Gastroesophageal sphincter (tissue), 4 donors: Measurements from ENCODE around the gene FES. TPM values are rescaled to one million over a fixed set of nuclear protein-coding genes. Genes with fewer than 3 reads are reported as not detected.
A peak's percentile ranks its signal among the peaks of the same experiment; 100 is the strongest.

Experiments
- ATAC-seq: fragments of 150-250 bp; one replicate; pipeline ENCODE4 v1.9.1; 2016; ENCODE audit warnings: mild to moderate bottlenecking, moderate library complexity
- H3K27ac ChIP-seq, 4 donors: fragments of 200-600 bp; sonication (generic) in 3 of 4; 1 replicate in 3 of 4; 2 replicates in 1 of 4; pipeline ENCODE4 v1.5.1; 2016 to 2019
- H3K27me3 ChIP-seq: fragments of 200-600 bp; sonication (generic); one replicate; pipeline ENCODE4 v1.5.1; 2019
- H3K36me3 ChIP-seq, 2 donors: fragments of 200-600 bp; sonication (generic); one replicate each; pipeline ENCODE4 v1.5.1; 2019; ENCODE audit warnings: control low read depth in 1 of 2
- H3K4me1 ChIP-seq, 3 donors: fragments of 200-600 bp; sonication (generic); 1 replicate in 2 of 3; 2 replicates in 1 of 3; pipeline ENCODE4 v1.5.1; 2016 to 2019; ENCODE audit warnings: control low read depth in 2 of 3
- H3K4me3 ChIP-seq, 2 donors: fragments of 200-600 bp; sonication (generic); one replicate each; pipeline ENCODE4 v1.5.1; 2019; ENCODE audit warnings: mild to moderate bottlenecking in 1 of 2, moderate library complexity in 1 of 2
- H3K9me3 ChIP-seq, 3 donors: fragments of 200-600 bp; sonication (generic); one replicate each; pipeline ENCODE4 v1.5.1; 2017 to 2019; ENCODE audit warnings: control low read depth in 2 of 3
- EP300 ChIP-seq: sonication (generic); formaldehyde crosslinking; IDR thresholded peaks from one replicate; pipeline ENCODE4 v1.6.1; 2017; ENCODE audit warnings: antibody characterized with exemption, mild to moderate bottlenecking
- POLR2A ChIP-seq, 2 donors: fragments of 450-650 bp; IDR thresholded peaks; one replicate each; pipeline ENCODE4 v1.6.1; 2017; ENCODE audit warnings: antibody characterized with exemption in 2 of 2, mild to moderate bottlenecking in 2 of 2, moderate library complexity in 1 of 2
- POLR2AphosphoS5 ChIP-seq: sonication (generic); formaldehyde crosslinking; IDR thresholded peaks from one replicate; pipeline ENCODE4 v1.6.1; 2017; ENCODE audit warnings: antibody characterized with exemption
- WGBS, 2 donors: methylation state at CpG; one replicate each; pipeline ENCODE4 v1.1.5; 2018; ENCODE audit warnings: low coverage in 1 of 2; 5-methylcytosine and 5-hydroxymethylcytosine counted together
- total RNA-seq, 4 donors: library from RNA; depleted of rRNA; stranded (reverse); fragments of >200 nt; gene quantifications; one replicate each; pipeline ENCODE4 v1.1.0, GENCODE V29; 2016
- TF ChIP-seq, protein P1 (sequence below), 4 experiments: fragments of 200-600 bp in 2 of 4; fragments of 450-650 bp in 2 of 4; sonication (generic) in 1 of 4; IDR thresholded peaks; one replicate each; pipeline ENCODE4 v1.5.1; 2017 to 2019; ENCODE audit warnings: antibody characterized with exemption in 4 of 4, mild to moderate bottlenecking in 2 of 4, moderate library complexity in 2 of 4

Gene FES
- total RNA-seq, 4 donors from 2014 or later: 40.1 to 70.4 (median 43.5) TPM

DNA sequence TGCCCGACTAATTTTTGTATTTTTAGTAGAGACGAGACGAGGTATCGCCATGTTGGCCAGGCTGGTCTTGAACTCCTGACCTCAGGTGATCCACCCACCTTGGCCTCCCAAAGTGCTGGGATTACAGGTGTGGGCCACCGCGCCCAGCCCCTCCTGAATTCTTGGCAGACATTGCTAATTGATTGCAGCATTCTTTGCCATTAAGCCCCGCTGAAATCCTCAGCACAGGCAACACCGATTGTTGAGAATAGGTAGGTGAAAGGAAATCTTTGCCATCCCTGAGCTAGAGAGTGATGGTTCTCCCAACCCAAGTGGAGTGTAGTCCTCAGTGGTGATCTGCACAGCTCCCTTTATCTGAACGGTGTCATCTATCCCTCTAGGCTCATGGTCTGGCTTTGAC, 20.4 kb downstream of the FES start:
- TF ChIP-seq EP300 (no peak), POLR2AphosphoS5 (no peak), POLR2A (IDR thresholded peaks at IDR 0.05) (no peak)
- TF ChIP-seq, protein P1, sequence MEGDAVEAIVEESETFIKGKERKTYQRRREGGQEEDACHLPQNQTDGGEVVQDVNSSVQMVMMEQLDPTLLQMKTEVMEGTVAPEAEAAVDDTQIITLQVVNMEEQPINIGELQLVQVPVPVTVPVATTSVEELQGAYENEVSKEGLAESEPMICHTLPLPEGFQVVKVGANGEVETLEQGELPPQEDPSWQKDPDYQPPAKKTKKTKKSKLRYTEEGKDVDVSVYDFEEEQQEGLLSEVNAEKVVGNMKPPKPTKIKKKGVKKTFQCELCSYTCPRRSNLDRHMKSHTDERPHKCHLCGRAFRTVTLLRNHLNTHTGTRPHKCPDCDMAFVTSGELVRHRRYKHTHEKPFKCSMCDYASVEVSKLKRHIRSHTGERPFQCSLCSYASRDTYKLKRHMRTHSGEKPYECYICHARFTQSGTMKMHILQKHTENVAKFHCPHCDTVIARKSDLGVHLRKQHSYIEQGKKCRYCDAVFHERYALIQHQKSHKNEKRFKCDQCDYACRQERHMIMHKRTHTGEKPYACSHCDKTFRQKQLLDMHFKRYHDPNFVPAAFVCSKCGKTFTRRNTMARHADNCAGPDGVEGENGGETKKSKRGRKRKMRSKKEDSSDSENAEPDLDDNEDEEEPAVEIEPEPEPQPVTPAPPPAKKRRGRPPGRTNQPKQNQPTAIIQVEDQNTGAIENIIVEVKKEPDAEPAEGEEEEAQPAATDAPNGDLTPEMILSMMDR (IDR thresholded peaks at IDR 0.05): no peak
- H3K27ac ChIP-seq: no peak overlapping the region
- H3K27me3 ChIP-seq: no peaks in the 10 kb centered on the region
- 79 to 80% methylated on average over 1 to 5 of the region's 9 CpGs for WGBS, 2 donors
- ATAC-seq: no peak
- H3K4me3 ChIP-seq: no peak overlapping the region
- H3K9me3 ChIP-seq: no peaks in the 10 kb centered on the region
- H3K4me1 ChIP-seq: peaks cover 0 to 69% (median 8%) of the 10 kb centered on the region in 3 donors
- peaks cover 0 to 51% of the 10 kb centered on the region in 2 donors for H3K36me3 ChIP-seq

DNA sequence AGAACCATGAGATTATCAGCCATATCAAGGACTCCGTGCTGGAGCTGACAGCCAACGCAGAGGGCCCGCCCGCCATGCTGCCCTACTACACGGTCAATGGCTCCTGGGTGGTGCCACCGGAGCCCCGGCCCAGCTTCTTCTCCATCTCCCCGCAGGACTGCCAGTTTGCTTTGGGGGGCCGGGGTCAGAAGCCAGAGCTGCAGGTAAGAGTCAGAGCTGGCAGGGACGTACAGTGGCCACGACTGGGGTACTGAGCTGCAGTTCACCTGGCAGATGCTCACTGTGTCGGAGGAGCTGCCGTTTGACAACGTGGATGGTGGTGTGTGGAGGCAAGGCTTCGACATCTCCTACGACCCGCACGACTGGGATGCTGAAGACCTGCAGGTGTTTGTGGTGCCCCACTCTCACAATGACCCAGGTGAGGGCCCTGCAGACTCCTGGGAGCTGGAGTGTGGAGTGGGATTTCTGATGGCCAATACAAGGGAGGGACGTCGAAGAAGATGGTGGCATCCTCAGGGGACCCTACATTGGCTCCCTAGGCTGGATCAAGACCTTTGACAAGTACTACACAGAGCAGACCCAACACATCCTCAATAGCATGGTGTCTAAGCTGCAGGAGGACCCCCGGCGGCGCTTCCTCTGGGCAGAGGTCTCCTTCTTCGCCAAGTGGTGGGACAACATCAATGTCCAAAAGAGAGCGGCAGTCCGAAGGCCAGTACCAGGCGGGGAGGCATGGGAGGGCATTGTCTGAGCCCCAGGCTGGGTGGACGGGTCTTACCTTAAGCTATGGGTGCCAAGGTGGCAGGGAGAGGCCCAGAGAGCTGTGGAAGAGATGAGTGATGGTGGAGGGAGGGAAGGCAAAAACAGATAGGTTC, 21.2 kb downstream of the FES start:
- no peak for ATAC-seq
- Histone ChIP-seq H3K9me3 (no peaks in the 10 kb centered on the region), H3K4me3 (no peak overlapping the region), H3K27ac (no peak overlapping the region), H3K4me1 (peaks cover 0 to 69% (median 8%) of the 10 kb centered on the region in 3 donors), H3K36me3 (peaks cover 0 to 59% of the 10 kb centered on the region in 2 donors), H3K27me3 (no peaks in the 10 kb centered on the region)
- WGBS, 2 donors: 83% methylated on average over 3 of the region's 28 CpGs; no CpG with 5 or more reads in 1 of the 2 donors
- TF ChIP-seq, protein P1 (IDR thresholded peaks at IDR 0.05): no peak
- TF ChIP-seq EP300: no peak
- no peak for TF ChIP-seq POLR2AphosphoS5
- TF ChIP-seq POLR2A (IDR thresholded peaks at IDR 0.05): no peak

DNA sequence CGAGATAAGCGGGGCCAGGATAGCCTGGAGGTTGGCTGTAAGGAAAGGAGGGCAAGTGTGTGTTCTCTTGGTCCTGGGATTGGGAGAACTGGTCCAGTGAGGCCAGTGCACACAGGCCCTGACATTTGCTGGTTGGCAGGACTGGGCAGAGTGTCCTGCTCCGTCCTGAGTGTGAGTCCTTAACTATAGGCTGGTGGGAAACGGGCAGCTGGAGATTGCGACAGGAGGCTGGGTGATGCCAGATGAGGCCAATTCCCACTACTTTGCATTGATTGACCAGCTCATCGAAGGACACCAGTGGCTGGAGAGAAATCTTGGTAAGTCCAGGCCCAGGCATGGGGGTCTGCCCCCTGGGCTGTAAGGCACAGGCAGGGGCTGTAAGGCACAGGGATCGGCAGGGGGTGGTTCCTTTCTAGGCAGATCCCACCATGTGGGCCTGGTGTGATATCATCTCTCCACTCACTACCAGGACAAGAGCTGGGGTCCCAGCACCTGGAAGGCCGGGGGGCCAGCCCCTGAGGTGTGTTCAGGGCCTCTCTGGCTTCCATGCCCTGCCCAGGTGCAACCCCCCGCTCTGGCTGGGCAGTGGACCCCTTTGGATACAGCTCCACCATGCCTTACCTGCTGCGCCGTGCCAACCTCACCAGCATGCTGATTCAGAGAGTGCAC, 22.0 kb downstream of the FES start:
- Histone ChIP-seq H3K36me3 (peaks cover 0 to 66% of the 10 kb centered on the region in 2 donors), H3K4me1 (peaks cover 0 to 67% (median 8%) of the 10 kb centered on the region in 3 donors), H3K27me3 (no peaks in the 10 kb centered on the region), H3K27ac (no peak overlapping the region), H3K9me3 (no peaks in the 10 kb centered on the region), H3K4me3 (no peak overlapping the region)
- TF ChIP-seq, protein P1 (IDR thresholded peaks at IDR 0.05): no peak
- TF ChIP-seq POLR2AphosphoS5: no peak
- no peak for TF ChIP-seq EP300
- ATAC-seq: no peak
- 91 to 93% methylated on average over 2 to 5 of the region's 11 CpGs for WGBS, 2 donors

DNA sequence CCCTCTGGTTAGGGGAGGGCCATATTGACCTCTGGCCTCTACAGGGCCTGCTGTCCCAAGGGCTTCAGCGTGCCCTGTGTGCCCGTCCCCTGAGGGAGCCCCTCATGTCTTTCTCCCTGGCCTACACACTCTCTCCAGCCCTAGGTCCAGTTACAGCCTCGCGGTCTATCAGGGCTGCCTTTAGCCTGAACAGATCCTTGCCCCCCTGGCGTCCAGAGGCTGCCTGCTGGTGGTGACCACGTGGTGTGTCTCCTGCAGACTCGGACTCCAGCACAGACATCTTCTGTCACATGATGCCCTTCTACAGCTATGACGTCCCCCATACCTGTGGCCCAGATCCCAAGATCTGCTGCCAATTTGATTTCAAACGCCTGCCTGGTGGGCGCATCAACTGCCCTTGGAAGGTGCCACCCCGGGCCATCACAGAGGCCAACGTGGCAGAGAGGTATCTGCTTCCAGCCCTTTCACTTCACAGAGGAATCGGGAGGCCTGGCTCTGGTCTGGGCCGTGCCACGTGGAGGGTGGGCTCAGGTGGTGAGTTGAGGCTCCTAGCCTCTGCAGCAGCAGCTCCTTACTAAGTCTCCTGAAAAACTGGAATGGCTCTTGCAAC, 22.9 kb downstream of the FES start:
- no peak for ATAC-seq
- no CpG with 5 or more reads among the region's 15 CpGs for WGBS, 2 donors
- peak overlapping the region in 2 of 4 donors; percentile 15 to 44 for H3K27ac ChIP-seq

More for the DNA sequence above, 22.9 kb downstream of the FES start:
- TF ChIP-seq POLR2AphosphoS5 (no peak), POLR2A (IDR thresholded peaks at IDR 0.05) (no peak), EP300 (no peak)
- TF ChIP-seq, protein P1 (IDR thresholded peaks at IDR 0.05): no peak
- Histone ChIP-seq H3K36me3 (peaks cover 0 to 75% of the 10 kb centered on the region in 2 donors), H3K9me3 (no peaks in the 10 kb centered on the region), H3K27me3 (no peaks in the 10 kb centered on the region), H3K4me1 (peaks cover 0 to 59% (median 8%) of the 10 kb centered on the region in 3 donors), H3K4me3 (no peak overlapping the region)
